SK-N-SH treated with all-trans-retinoic acid at 6 μM for 48 hours (cell line): ENCODE measurements around the gene FEV.

Experiments used
- ATAC-seq: fragments of 200-7000 bp; cut with Tn5 transposase; 3 replicates; pipeline ENCODE4 v1.9.1; 2020; ENCODE audit warnings: mild to moderate bottlenecking, moderate library complexity
- ARNTL ChIP-seq: fragments of 450-650 bp; formaldehyde crosslinking; IDR thresholded peaks from 2 replicates; pipeline ENCODE4 v1.5.0; 2020; ENCODE audit warnings: low read depth, mild to moderate bottlenecking, moderate library complexity, borderline replicate concordance
- BACH2 ChIP-seq: fragments of 250-450 bp; sonication (Bioruptor Pico); IDR thresholded peaks from 2 replicates; pipeline ENCODE4 v1.9.0; 2021; ENCODE audit warnings: mild to moderate bottlenecking, borderline replicate concordance
- CREB5 ChIP-seq: fragments of 250-450 bp; sonication (Bioruptor Pico); IDR thresholded peaks from 2 replicates; pipeline ENCODE4 v1.5.1; 2020; ENCODE audit warnings: low read depth, mild to moderate bottlenecking, moderate library complexity
- CSDC2 ChIP-seq: fragments of 250-450 bp; sonication (Bioruptor Pico); IDR thresholded peaks from 2 replicates; pipeline ENCODE4 v1.5.0; 2020; ENCODE audit warnings: mild to moderate bottlenecking, moderate library complexity
- CSRNP3 ChIP-seq: fragments of 250-450 bp; sonication (Bioruptor Pico); IDR thresholded peaks from 2 replicates; pipeline ENCODE4 v1.5.1; 2021; ENCODE audit warnings: mild to moderate bottlenecking, moderate library complexity
- ESRRG ChIP-seq: fragments of 250-450 bp; sonication (Bioruptor Pico); IDR thresholded peaks from 2 replicates; pipeline ENCODE4 v1.6.1; 2021; ENCODE audit warnings: mild to moderate bottlenecking
- GLIS3 ChIP-seq: fragments of 250-450 bp; sonication (Bioruptor Pico); IDR thresholded peaks from 2 replicates; pipeline ENCODE4 v1.5.0; 2020; ENCODE audit warnings: mild to moderate bottlenecking, moderate library complexity
- ISL1 ChIP-seq: fragments of 250-450 bp; sonication (Bioruptor Pico); IDR thresholded peaks from 2 replicates; pipeline ENCODE4 v2.1.2; 2022; ENCODE audit warnings: mild to moderate bottlenecking, moderate library complexity
- OSR1 ChIP-seq: fragments of 250-450 bp; sonication (Bioruptor Pico); IDR thresholded peaks from 2 replicates; pipeline ENCODE4 v1.8.0; 2022; ENCODE audit warnings: moderate library complexity, mild to moderate bottlenecking, inconsistent platforms
- PATZ1 ChIP-seq: fragments of 250-450 bp; sonication (Bioruptor Pico); IDR thresholded peaks from 2 replicates; pipeline ENCODE4 v1.8.0; 2020; ENCODE audit warnings: mild to moderate bottlenecking, moderate library complexity, borderline replicate concordance
- POU6F1 ChIP-seq: fragments of 250-450 bp; sonication (Bioruptor Pico); IDR thresholded peaks from 2 replicates; pipeline ENCODE4 v1.8.0; 2021; ENCODE audit warnings: low read depth, mild to moderate bottlenecking, moderate library complexity, borderline replicate concordance
- PPARA ChIP-seq: fragments of 250-450 bp; sonication (Bioruptor Pico); IDR thresholded peaks from 2 replicates; pipeline ENCODE4 v1.5.0; 2020; ENCODE audit warnings: mild to moderate bottlenecking, borderline replicate concordance
- RARB ChIP-seq: fragments of 250-450 bp; sonication (Bioruptor Pico); IDR thresholded peaks from 2 replicates; pipeline ENCODE4 v1.8.0; 2021; ENCODE audit warnings: mild to moderate bottlenecking, moderate library complexity
- SNAI2 ChIP-seq: fragments of 250-450 bp; sonication (Bioruptor Pico); IDR thresholded peaks from 2 replicates; pipeline ENCODE4 v1.5.0; 2020; ENCODE audit warnings: mild to moderate bottlenecking, moderate library complexity
- TCF4 ChIP-seq: fragments of 250-450 bp; sonication (Bioruptor Pico); IDR thresholded peaks from 2 replicates; pipeline ENCODE4 v1.8.0; 2021; ENCODE audit warnings: mild to moderate bottlenecking, moderate library complexity, borderline replicate concordance
- TOX ChIP-seq: fragments of 250-450 bp; sonication (Bioruptor Pico); IDR thresholded peaks from 2 replicates; pipeline ENCODE4 v1.8.0; 2021; ENCODE audit warnings: mild to moderate bottlenecking, moderate library complexity, borderline replicate concordance
- TSHZ2 ChIP-seq: fragments of 250-450 bp; sonication (Bioruptor Pico); IDR thresholded peaks from 2 replicates; pipeline ENCODE4 v1.5.0; 2020; ENCODE audit warnings: mild to moderate bottlenecking, moderate library complexity
- ZC3H10 ChIP-seq: fragments of 250-450 bp; sonication (Bioruptor Pico); IDR thresholded peaks from 2 replicates; pipeline ENCODE4 v1.5.1; 2021; ENCODE audit warnings: mild to moderate bottlenecking, moderate library complexity
- ZFP3 ChIP-seq: fragments of 250-450 bp; sonication (Bioruptor Pico); IDR thresholded peaks from 2 replicates; pipeline ENCODE4 v1.5.0; 2020; ENCODE audit warnings: mild to moderate bottlenecking, moderate library complexity
- ZFP30 ChIP-seq: fragments of 450-650 bp; formaldehyde crosslinking; IDR thresholded peaks from 2 replicates; pipeline ENCODE4 v1.5.0; 2022; ENCODE audit warnings: mild to moderate bottlenecking, moderate library complexity
- ZNF565 ChIP-seq: fragments of 450-650 bp; formaldehyde crosslinking; conservative IDR thresholded peaks from 2 replicates; pipeline ENCODE4 v1.5.0; 2020; ENCODE audit warnings: low read depth, mild to moderate bottlenecking, moderate library complexity
- ZNF70 ChIP-seq: fragments of 450-650 bp; formaldehyde crosslinking; IDR thresholded peaks from 2 replicates; pipeline ENCODE4 v1.5.0; 2020; ENCODE audit warnings: mild to moderate bottlenecking, moderate library complexity
- ZNF8 ChIP-seq: fragments of 450-650 bp; formaldehyde crosslinking; IDR thresholded peaks from 2 replicates; pipeline ENCODE4 v1.5.0; 2020; ENCODE audit warnings: mild to moderate bottlenecking, moderate library complexity

FEV gene

GRCh38 chr2:218963601-218964000, 21.4 kb downstream of the FEV start:
- TF ChIP-seq TOX (CRISPR knock-in tag) (no peak), ISL1 (CRISPR knock-in tag) (no peak), ZFP3 (CRISPR knock-in tag) (no peak), GLIS3 (CRISPR knock-in tag) (no peak), ZNF8 (no peak), OSR1 (CRISPR knock-in tag) (no peak), CREB5 (CRISPR knock-in tag) (no peak), ARNTL (CRISPR knock-in tag) (no peak), CSDC2 (CRISPR knock-in tag) (no peak), ZNF565 (no peak), RARB (CRISPR knock-in tag) (no peak)
- no peak for ATAC-seq

GRCh38 chr2:218962859-218963492, 22.0 kb downstream of the FEV start:
- TF ChIP-seq ZFP30 (CRISPR knock-in tag) (peak; percentile 54), PPARA (CRISPR knock-in tag) (no peak), TSHZ2 (peak; percentile 33; the same call in 1 of the 2 replicates), CREB5 (CRISPR knock-in tag) (no peak), SNAI2 (CRISPR knock-in tag) (0 out of 2 replicates have a peak, but pooled peaks have one; percentile 80), ZNF8 (0 out of 2 replicates have a peak, but pooled peaks have one; percentile 15), ZNF565 (0 out of 2 replicates have a peak, but pooled peaks have one; percentile 35), TCF4 (CRISPR knock-in tag) (no peak), ESRRG (no peak), CSRNP3 (CRISPR knock-in tag) (no peak), ZFP3 (CRISPR knock-in tag) (peak; percentile 77), BACH2 (CRISPR knock-in tag) (no peak), ARNTL (CRISPR knock-in tag) (no peak), ISL1 (CRISPR knock-in tag) (peak; percentile 12; the same call in 1 of the 2 replicates), TOX (CRISPR knock-in tag) (no peak), RARB (CRISPR knock-in tag) (no peak), GLIS3 (CRISPR knock-in tag) (no peak), ZC3H10 (CRISPR knock-in tag) (no peak), ZNF70 (no peak), CSDC2 (CRISPR knock-in tag) (peak; percentile 92), POU6F1 (CRISPR knock-in tag) (no peak), PATZ1 (CRISPR knock-in tag) (no peak), OSR1 (CRISPR knock-in tag) (no peak)
- peak; percentile 52 for ATAC-seq
